ENCODE measurements around the gene C7orf25.
"Not testable (repeated sequence)": the region's sequence is repeated elsewhere in the genome, so short reads cannot be mapped to it uniquely, and the experiment has no call there.

C7orf25 gene

DNA sequence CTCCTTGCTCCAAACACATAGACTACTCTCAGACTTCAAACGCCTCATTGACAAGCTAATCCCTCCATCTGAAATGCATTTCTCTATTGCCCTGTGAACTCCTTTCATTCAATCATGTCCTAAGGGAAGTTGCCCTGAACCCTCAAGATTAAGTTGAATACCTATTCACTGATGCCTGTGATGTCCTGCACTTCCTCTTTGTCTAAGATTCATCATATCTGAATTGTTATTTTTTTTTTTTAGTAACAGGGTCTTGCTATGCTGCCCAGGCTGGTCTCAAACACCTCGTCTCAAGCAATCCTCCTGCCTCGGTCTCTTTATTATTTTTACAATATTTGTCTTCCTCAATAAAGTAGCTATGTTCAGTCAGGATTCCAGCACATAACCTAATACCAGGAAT lies 16.9 kb upstream of the C7orf25 start:
- DNase-seq = no peak

DNA sequence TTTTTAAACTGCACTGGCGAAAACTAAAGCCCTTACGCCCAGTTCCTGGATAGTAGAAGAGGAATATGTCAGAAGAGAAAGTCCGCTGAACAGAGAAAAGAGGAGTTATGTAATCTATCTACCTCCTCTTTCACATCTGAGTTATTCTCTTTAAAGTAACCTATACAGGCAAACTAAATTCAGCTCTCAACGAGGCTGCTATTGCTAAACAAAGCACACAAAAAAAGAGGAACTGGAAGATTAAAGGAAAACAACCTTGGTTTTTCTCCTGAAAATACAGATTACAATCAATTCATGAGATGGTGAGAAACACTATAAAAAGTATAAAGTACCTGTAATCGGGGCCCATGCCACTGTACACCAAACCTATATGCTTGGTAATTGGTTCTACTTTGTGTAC lies 14.3 kb upstream of the C7orf25 start:
- DNase-seq = no peak

DNA sequence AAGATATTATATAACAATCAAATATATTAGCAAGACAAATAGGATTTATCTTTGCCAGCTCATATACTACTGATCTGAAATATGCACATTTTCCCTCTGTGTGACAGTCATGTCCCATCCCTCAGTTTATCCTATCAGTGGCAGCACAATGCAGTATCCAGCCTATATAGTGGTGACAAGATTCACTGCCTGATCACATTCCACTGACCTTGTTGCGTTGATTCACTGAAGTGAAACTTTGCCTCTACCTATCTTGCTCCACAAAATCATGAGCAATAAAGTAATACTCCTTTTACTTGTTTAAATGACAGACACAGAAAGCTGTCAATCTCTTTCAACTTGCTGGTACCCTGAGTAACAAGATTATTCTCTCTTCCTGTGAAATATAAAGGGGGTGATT lies 13.8 kb upstream of the C7orf25 start:
- DNase-seq = no peak

DNA sequence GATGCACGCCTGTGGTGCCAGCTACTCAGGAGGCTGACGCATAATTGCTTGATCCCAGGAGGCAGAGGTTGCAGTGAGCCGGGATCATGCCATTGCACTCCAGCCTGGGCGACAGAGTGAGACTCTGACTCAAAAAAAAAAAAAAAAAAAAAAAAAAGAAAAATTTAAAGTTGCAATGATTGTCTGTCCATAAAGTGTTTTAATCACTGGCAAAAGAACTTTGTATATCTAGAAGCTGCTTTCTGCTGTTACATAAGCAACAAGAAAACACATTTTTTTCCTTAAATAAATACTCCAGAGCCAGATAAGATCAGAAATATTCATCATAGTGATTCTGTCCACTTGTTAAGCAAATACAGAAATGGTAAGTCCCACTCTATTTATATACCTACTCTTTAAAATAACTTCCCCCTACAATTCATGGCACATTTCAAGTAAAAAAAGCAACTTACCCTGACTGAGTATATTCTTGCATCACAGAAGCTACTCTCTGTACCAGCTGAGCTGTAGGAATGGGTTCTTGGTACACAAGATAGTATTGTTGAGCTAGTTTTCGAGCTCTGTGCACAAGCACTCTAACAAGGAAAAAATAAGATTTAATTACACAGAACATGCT lies 12.5 kb upstream of the C7orf25 start:
- DNase-seq = no peak

DNA sequence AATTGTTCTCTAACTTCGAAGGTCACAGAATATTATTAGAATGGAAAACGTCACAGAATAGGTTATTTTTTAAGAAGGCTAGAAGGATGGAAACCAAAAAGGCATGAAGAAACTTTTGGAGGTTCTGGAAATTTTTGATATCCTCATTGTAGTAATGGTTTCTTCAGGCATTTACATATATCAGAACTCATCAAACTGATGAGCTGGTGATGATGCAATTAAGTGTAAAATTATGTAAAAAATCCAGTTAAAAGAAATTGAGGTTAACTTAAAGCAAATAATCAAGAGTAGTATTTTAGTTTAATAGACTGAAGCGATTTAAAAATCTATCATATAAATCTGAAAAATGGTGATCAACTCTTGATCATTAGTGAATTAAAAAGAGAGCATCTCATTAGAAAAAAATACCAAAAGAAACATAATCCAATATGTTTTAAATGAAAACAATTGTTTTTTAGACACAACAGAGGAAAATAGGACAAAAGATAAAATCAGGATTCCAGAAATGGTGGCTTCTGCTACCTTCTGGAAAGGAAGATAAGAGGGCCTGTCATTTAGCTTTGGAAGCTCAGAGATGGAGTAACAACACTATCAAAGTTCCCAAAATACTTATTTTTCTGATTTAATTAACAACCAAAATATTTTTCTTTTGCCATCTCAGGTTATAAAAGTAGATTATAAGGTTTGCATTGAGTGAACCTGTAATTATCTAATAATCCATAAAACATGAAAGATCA lies 10.3 kb upstream of the C7orf25 start:
- DNase-seq = no peak

DNA sequence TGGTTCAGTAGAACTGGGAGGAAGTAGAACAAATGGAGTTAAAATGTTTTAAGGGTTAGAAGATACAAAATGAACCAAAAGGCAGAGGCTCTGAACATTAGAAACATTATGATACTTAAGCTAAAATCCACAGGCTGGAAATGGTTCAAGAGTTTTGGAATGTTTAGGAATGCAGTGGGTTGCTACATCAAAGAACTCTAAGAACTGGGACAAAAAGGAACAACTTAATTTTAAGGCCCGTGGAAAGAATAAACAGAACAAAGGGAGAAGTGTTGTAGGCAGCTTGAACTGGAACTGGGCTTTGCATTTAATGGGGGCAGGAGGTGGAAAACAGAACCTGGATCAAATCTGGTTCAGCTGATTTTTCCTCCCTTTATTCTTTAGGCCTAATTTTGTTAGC lies 3.5 kb upstream of the C7orf25 start:
- DNase-seq = no peak

DNA sequence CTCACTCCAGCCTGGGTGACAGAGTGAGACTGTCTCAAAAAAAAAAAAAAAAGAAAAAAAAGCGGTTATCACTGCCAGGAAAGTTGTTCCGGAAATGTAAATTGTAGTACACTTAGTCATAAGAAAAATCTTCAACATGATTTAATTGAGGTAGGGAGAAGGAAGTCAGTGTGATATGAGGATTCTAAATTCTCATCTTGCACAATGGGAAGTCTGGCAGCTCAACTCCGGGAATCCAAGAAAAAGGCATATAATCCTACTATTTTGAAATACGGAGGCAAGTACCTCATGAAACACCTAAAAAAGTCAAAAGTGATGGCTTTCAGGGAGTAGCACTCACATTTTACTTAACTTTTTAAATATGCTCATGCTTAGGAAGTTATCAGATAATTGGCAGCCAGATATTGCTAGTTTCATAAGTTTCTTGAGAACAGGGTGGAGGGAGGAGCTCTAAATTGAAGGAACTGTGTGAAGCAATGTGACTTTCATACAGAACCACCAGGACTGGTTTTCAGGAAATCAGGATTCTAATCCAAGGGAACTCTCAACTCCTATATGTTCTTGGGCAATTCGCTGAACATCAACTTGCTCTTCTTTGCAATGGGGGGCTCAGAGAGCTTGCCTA lies 2.7 kb upstream of the C7orf25 start:
- no peak for DNase-seq

DNA sequence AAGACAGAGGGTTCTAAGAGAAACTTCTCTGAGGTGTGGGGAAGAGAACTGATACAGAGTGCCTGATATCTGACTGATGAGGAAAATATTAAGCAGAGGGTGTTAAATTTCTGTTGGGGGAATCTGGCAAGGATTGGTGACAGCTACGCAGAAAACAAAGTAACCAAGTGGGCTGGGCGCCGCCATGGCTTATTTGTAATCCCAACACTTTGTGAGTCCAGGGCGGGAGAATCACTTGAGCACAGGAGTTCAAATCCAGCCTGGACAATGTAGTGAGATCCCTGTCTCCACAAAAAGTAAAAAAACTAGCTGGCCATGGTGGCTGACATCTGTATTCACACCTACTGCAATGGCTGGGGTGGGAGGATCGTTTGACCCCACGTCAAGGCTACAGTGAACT lies 2.1 kb upstream of the C7orf25 start:
- no peak for DNase-seq

DNA sequence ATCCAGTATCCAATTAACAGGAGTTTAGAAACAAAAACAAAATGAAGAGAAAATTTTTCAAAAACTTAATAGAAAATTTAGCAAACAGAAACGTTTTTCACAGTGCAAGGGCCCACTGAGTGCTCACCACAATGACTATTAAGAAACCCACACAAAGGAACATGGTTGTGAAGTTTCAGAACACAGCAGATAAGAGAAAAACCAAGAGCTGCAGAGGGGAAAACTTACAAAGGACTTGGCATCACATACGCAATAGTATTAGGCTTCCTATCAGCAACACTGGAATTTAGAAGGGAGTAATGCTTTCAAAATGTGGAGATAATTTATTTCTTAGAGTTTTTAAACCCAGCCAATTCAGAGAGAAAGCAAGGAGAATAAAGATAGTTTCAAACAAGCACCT lies 1.7 kb upstream of the C7orf25 start:
- DNase-seq = no peak

DNA sequence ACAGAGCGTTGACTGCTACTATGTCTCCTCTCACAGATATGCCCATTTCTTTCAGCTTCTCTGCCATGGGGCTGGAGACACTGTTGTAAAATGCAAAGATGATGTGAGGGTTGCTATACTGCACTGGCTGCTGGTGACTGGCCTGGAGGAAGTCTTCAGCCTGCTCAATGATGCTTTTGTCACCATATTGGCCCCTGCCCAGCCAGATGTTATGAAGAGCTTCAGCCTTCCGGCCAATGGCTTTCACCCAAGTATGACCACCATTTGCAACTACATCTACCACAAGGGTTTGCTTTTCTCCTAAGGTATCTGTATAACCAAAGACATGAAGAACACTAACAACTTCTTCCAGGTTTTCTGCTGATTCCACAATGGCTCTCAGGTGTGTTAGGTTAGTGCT lies 1.6 kb downstream of the C7orf25 start:
- DNase-seq = no peak

DNA sequence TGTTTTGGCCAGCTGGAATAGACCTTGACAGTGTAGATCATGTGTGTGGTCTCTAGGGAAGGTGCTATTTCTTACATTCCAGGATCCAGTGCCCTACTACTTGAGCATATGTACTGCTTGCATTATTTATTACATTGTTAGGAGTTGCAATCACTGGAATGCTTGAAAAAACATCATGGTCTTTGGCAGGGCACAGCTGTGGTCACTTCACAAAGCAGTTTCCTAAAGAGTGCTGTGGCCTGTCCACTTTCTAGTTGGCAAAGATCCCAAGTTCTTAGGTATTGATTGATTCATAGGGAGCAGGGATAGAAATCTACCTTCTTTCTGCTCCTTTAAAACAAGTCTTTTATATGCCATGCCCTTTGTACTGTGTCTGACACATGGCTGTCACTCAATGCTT lies 4.6 kb downstream of the C7orf25 start:
- DNase-seq = no peak

DNA sequence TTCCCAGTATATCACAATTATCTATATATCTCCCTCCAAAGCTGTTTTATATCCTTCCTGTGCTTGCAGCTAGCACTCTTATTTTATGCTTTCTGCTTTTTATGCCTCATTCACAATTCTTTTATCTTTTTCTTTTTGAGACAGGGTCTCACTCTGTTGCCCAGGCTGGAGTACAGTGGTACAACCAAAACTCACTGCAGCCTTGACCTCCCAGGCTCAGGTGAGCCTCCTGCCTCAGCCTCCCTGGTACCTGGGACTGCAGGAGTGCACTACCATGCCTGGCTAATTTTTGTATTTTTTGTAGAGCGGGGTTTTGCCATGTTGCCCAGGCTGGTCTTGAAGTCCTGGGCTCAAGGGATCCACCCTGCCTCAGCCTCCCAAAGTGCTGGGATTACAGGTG lies 5.7 kb downstream of the C7orf25 start:
- DNase-seq = no peak

DNA sequence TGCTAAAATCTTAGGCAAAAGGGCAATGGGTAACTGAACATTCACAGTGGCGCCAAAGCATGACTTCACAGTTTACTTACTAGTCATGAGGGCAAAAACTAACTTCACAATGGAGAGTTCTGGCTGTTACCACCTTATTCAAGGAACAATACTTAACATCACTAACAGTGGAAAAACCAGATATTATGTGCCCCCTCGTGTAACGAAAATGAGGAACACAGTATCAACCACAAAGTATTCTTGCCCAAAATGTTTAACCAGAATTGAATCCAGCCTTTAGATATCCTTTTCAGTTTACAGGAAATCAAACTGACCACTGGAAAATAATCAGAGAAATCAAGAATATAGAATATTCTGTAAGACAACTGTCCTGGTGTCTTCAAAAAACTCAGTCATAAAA lies 9.5 kb downstream of the C7orf25 start:
- DNase-seq = no peak

DNA sequence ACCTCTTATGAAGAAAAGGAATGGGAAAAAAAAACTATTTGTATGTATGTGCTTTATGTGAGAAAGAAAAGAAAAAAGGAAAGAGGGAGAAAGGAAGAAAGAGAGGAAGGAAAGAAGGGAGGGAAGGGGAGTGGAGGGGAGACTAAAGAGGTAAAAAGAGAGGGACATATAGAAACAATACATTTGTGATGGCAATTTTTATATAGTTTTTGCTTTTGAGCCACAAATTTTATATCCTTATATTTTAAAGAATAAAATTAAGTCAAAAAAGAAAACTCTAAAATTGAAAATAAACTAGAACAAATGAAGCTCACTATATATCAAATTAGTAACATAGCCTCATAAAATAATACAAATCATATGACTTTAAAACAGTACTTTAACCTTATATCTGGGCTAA lies 11.0 kb downstream of the C7orf25 start:
- DNase-seq = no peak

DNA sequence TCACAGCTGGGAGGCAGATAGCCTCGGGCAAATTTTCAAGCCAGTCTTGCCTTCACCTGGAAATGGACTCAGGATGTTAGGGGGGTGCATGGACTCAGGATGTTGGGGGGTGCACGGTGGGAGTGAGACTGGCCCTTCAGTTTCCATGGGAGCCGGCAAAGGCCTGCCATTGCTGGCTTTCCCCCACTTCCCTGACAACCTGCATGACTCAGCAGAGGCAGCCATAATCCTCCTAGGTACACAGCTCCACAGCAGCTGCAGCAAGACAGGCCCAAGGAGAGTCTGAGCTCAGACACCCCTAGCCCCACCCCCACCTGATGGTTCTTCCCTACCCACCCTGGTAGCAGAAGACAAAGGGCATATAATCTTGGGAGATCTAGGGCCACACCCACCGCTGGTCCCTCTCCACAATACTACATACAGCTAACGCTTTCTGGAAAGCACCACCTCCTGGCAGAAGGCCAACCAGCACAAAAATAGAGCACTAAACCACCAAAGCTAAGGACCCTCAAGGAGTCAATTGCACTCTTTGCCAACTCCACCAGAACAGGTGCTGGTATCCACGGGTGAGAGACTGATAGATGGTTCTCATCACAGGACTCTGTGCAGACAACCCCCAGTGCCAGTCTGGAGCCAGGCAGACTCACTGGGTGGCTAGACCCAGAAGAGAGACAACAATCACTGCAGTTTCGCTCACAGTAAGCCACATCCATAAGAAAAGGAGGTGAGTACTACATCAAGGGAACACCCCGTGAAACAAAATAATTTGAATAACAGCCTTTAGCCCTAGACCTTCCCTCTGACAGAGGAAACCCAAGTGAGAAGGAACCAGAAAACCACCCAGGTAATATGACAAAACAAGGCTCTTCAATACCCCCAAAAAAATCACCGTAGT lies 18.3 kb downstream of the C7orf25 start:
- no peak for DNase-seq

DNA sequence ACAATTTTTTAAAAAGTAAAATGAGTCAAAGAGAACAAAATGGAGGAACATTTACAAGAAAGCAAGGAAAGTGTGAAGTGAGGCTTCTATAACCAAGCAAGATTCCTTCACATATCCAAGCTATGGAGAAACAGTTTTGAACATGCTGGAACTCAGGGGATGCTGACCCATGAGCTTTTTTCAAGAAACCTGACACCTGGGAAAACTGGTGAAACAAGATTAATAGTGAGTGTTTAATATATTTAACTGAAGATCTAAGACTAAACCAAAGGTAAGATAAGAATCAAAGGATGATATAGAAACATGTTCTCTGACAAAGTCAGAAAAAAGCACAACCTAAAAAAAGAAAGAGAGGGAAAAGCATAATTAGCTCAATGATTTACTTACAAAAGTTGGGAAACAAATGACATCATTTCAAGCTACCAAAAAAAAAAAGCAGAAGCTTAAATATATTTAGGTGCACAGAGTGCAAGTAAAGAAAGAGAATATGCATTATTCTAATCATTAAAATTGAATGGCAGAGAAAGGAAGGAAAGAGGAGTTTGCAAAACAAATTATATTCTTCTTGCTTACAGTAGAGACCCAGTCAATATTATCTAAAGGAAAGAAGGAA lies 24.9 kb downstream of the C7orf25 start:
- DNase-seq = no peak

DNA sequence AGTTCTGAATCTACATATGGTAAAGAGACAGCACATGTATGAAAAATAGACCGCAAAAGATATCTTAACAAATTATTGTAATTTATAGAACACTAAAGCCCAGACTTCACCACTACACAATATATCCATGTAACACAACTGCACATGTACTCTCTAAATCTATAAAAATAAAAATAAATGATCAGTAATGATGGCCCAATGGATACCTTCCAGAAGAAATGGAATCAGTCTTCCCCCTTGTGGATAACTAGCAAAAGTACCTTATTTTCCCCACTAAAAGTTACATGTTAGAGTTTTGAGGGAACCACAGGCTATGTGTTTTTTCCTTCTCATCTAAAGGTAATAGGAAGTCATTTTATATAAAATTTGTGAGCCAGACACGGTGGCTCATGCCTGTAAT lies 25.7 kb downstream of the C7orf25 start:
- no peak for DNase-seq

DNA sequence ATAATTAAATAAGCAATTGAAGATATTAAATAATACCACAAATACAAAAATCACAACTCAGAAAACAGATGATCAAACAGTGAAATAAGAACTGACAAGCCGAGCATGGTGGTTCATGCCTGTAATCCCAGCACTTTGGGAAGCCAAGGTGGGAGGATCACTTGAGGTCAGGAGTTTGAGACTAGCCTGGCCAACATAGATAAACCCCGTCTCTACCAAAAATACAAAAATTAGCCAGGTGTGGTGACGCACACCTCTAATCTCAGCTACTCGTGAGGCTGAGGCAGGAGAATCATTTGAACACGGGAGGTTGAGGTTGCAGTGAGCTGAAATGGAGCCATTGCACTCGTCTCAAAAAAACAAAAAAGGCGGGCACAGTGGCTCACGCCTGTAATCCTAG lies 26.7 kb downstream of the C7orf25 start:
- not testable (repeated sequence) for DNase-seq

DNA sequence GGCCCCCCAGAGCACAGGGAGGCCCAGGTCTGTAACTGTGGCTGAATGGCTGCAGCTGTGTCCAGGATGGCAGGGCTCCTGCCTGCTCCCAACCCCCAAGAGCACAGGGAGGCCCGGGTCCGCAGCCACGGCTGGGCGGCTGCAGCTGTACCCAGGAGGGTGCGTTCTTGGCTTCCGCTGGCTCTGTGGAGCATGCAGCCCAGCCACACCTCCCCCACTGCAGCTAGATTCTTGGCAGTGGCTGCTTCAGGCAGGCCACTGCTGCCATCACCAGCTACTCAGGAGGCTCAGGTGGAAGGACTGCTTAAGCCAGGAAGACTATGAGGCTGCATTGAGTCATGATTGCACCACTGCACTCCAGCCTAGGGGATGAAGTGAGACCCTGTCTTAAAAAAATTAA lies 27.9 kb downstream of the C7orf25 start:
- DNase-seq = no peak

DNA sequence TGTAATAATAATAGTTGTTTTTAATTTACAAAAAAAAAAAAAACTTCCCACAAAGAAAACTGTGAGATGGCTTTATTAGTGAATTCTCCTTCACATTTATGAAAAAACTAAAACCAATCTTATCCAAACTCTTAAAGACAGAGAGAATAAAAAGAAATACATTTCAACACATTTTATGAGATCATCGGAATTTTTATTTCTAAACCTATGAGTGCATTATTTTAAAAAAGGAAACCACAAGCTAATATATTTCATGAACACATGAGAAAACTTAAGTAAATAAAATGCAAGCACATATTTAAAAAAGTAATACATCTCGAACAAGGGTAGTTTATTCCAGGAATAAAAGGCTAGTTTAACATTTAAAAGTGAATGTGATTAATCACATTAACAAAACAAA lies 31.5 kb downstream of the C7orf25 start:
- no peak for DNase-seq

DNA sequence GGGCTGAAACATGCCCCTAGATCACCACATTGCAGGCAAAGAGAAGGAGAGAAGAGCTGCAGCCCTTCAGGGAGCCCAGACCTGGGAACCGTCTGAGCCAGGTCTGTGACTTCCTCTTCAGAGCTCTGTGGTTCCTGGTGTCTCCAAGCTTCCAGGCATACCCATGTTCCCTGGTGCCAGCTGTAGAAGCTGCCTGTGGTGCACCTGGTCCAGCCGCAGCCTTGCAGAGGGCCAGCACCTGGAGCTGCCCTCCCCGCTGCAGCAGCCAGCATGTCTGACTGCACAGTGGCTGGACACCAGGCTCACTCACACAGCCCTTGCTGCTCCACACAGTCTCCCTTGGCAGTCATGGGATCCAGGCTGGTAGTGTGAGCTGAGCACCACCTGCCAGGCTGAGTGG lies 33.6 kb downstream of the C7orf25 start:
- no peak for DNase-seq

DNA sequence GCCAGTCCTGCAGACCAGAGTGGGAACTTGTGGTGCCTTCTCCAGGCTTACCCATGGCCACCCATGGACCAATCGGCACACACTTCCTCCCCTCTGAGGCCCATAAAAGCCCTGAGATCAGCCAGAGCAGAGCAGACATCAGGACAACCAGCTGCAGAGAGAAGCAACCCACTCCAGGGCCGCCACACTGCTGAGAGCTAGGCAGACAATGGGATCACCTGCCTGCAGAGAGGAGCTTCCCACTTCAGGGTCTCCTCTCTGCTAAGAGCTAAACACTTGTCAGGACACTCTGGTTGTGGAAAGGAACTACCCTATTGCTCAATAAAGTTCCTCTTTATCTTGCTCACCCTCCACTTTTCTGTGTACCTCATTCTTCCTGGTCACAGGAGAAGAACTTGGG lies 34.0 kb downstream of the C7orf25 start:
- DNase-seq = no peak

Measured in NCI-H2171 (cell line).